Gastroesophageal sphincter (tissue), 3 donors: Measurements from ENCODE around the gene F2.

Experiments used
- CTCF ChIP-seq, 4 experiments: fragments of 200-600 bp in 2 of 4; fragments of 450-650 bp in 2 of 4; sonication (generic) in 1 of 4; IDR thresholded peaks; one replicate each; pipeline ENCODE4 v1.5.1; 2017 to 2019; ENCODE audit warnings: antibody characterized with exemption in 4 of 4, mild to moderate bottlenecking in 2 of 4, moderate library complexity in 2 of 4
- EP300 ChIP-seq: sonication (generic); formaldehyde crosslinking; IDR thresholded peaks from one replicate; pipeline ENCODE4 v1.6.1; 2017; ENCODE audit warnings: antibody characterized with exemption, mild to moderate bottlenecking
- POLR2A ChIP-seq, 2 donors: fragments of 450-650 bp; IDR thresholded peaks; one replicate each; pipeline ENCODE4 v1.6.1; 2017; ENCODE audit warnings: antibody characterized with exemption in 2 of 2, mild to moderate bottlenecking in 2 of 2, moderate library complexity in 1 of 2
- POLR2AphosphoS5 ChIP-seq: sonication (generic); formaldehyde crosslinking; IDR thresholded peaks from one replicate; pipeline ENCODE4 v1.6.1; 2017; ENCODE audit warnings: antibody characterized with exemption

- TF ChIP-seq CTCF (IDR thresholded peaks at IDR 0.05) = no peak
- TF ChIP-seq EP300 = no peak
- TF ChIP-seq POLR2AphosphoS5 = no peak
- TF ChIP-seq POLR2A (IDR thresholded peaks at IDR 0.05) = no peak
Observed at GRCh38 chr11:46675949-46676348, 43.1 kb upstream of the F2 start.
